ENCODE results near the gene RNASEH1. TPM values are rescaled to one million over a fixed set of nuclear protein-coding genes. Genes with fewer than 3 reads are reported as not detected.

RNASEH1 gene
- total and polyA plus RNA-seq, 2 of the 13 experiments (the other 11 are each of a cell fraction or from before 2014, with no cell fraction given): 14.5 to 57.4 TPM

GRCh38 chr2:3519255-3520205 is 38.6 kb downstream of the RNASEH1 start, which contains the start of gene ADI1 (continued):
- TF ChIP-seq AGO1 (IDR thresholded peaks at IDR 0.05; ENCODE audit: low read depth, low read length, poor library complexity, severe bottlenecking) (no peak), ATF3 (CRISPR knock-in tag; IDR thresholded peaks at IDR 0.05) (no peak; the same call in 1 of the 2 replicates), FUBP1 (CRISPR knock-in tag; IDR thresholded peaks at IDR 0.05; ENCODE audit: borderline replicate concordance) (no peak), ZNF256 (CRISPR knock-in tag; conservative IDR thresholded peaks at IDR 0.05) (peak; percentile 85; the same call in 1 of the 2 replicates), ZNF75D (CRISPR knock-in tag; IDR thresholded peaks at IDR 0.05; ENCODE audit: borderline replicate concordance) (peak; percentile 85; the same call in 1 of the 2 replicates), SRSF4 (IDR thresholded peaks at IDR 0.05; ENCODE audit: low read depth, low read length, poor library complexity, severe bottlenecking) (peak; percentile 63), FOXJ3 (CRISPR knock-in tag; IDR thresholded peaks at IDR 0.05; ENCODE audit: borderline replicate concordance) (peak; percentile 64; the same call in 1 of the 2 replicates), ZFP36 (IDR thresholded peaks at IDR 0.05; ENCODE audit: borderline replicate concordance, low read depth, low read length, partially characterized antibody) (no peak), E2F1 (CRISPR knock-in tag; IDR thresholded peaks at IDR 0.05) (peak; percentile 82), HNF1B (CRISPR knock-in tag; IDR thresholded peaks at IDR 0.05) (no peak; the same call in 1 of the 2 replicates), HBP1 (CRISPR knock-in tag; IDR thresholded peaks at IDR 0.05; ENCODE audit: low read depth) (peak; percentile 88), ETV6 (CRISPR knock-in tag; conservative IDR thresholded peaks at IDR 0.05) (peak; percentile 94; the same call in 1 of the 2 replicates), KLF16 (CRISPR knock-in tag; IDR thresholded peaks at IDR 0.05) (peak in 1 of 2 experiments; percentile 88; a peak in 2 of 4 replicates), MAF1 (CRISPR knock-in tag; IDR thresholded peaks at IDR 0.05; ENCODE audit: borderline replicate concordance) (peak; percentile 37; the same call in 1 of the 2 replicates), ZNF552 (CRISPR knock-in tag; IDR thresholded peaks at IDR 0.05; ENCODE audit: borderline replicate concordance) (peak; percentile 95), ATF2 (CRISPR knock-in tag; IDR thresholded peaks at IDR 0.05) (peak; percentile 71), PREB (CRISPR knock-in tag; IDR thresholded peaks at IDR 0.05) (no peak)

Measured in HepG2 (cell line).